A673 (cell line): ENCODE data around the gene GBF1. TPM values are rescaled to one million over a fixed set of nuclear protein-coding genes. Genes with fewer than 3 reads are reported as not detected.

Source experiments
- BruUV-seq: library from RNA; stranded (reverse); fragments of 400-500 nt; replicated peaks from 2 replicates; lab custom pipeline; 2021; lab: Mats Ljungman, UMichigan
- CTCF ChIA-PET: fragments of 300-600 bp; sonication (Branson Sonifier 250); formaldehyde crosslinking; loops from one replicate; lab custom pipeline; 2022; ENCODE audit warnings: antibody characterized with exemption; lab: Charles Lee
- POLR2A ChIA-PET: fragments of 300-600 bp; sonication (Branson Sonifier 250); formaldehyde crosslinking; loops from one replicate; lab custom pipeline; 2022; ENCODE audit warnings: antibody characterized with exemption; ENCODE audit not compliant: low non-redundant PET; lab: Charles Lee
- DNase-seq: peaks from one replicate; pipeline ENCODE4 v3.0.0-alpha.2; 2015; ENCODE audit warnings: low spot score
- H3K27ac ChIP-seq: fragments of 200-600 bp; sonication (generic); 2 replicates; pipeline ENCODE4 v1.5.1; 2016; ENCODE audit warnings: mixed run types, low read depth, mild to moderate bottlenecking, mixed read lengths, antibody characterized with exemption, low read length; ENCODE audit not compliant: poor library complexity, severe bottlenecking
- H3K27me3 ChIP-seq: fragments of 200-600 bp; sonication (generic); replicated peaks from 2 replicates; pipeline ENCODE4 v1.6.1; 2017; ENCODE audit warnings: mixed run types, low read depth, mild to moderate bottlenecking, mixed read lengths, antibody characterized with exemption, low read length; ENCODE audit not compliant: insufficient read depth, poor library complexity
- H3K36me3 ChIP-seq: fragments of 200-600 bp; sonication (generic); 2 replicates; pipeline ENCODE4 v1.6.1; 2016; ENCODE audit warnings: mixed run types, mild to moderate bottlenecking, mixed read lengths, antibody characterized with exemption, low read length; ENCODE audit not compliant: insufficient read depth, poor library complexity, severe bottlenecking
- H3K4me1 ChIP-seq: fragments of 200-600 bp; sonication (generic); 2 replicates; pipeline ENCODE4 v1.6.1; 2017; ENCODE audit warnings: mixed run types, mild to moderate bottlenecking, mixed read lengths, antibody characterized with exemption, low read length; ENCODE audit not compliant: insufficient read depth, poor library complexity, severe bottlenecking
- H3K4me3 ChIP-seq: fragments of 200-600 bp; sonication (generic); 2 replicates; pipeline ENCODE4 v1.5.1; 2016; ENCODE audit warnings: low read depth, mixed run types, mild to moderate bottlenecking, mixed read lengths, low read length; ENCODE audit not compliant: poor library complexity, severe bottlenecking
- H3K9me3 ChIP-seq: fragments of 200-600 bp; sonication (generic); 2 replicates; pipeline ENCODE4 v1.6.1; 2016; ENCODE audit warnings: mixed run types, low read depth, mild to moderate bottlenecking, mixed read lengths, antibody characterized with exemption, low read length; ENCODE audit not compliant: poor library complexity, severe bottlenecking
- CTCF ChIP-seq: fragments of 300-800, 200-600 bp; sonication (generic); conservative IDR thresholded peaks from 2 replicates; pipeline ENCODE4 v1.5.1; 2017; ENCODE audit warnings: low read depth, mild to moderate bottlenecking, antibody characterized with exemption, low read length, moderate library complexity, mixed read lengths
- EZH2 ChIP-seq: fragments of 200-600 bp; sonication (generic); IDR thresholded peaks from 2 replicates; pipeline ENCODE4 v1.6.1; 2017; ENCODE audit warnings: borderline replicate concordance, low read depth, mild to moderate bottlenecking, mixed read lengths, antibody characterized with exemption, low read length; ENCODE audit not compliant: poor library complexity, severe bottlenecking
- intact Hi-C: fragments of 100-400 bp; cut with micrococcal nuclease; formaldehyde crosslinking; loops from one replicate; pipeline ENCODE4 v1.10.0; 2022; ENCODE audit not compliant: unreplicated experiment
- total RNA-seq: library from RNA; stranded (reverse); gene quantifications from 2 replicates; pipeline ENCODE4 v1.2.3, GENCODE V29; 2021

Gene GBF1
- total RNA-seq, 1 experiment from 2014 or later, result 50.0 TPM

- Histone ChIP-seq H3K4me3 (no peak overlapping the region), H3K9me3 (no peaks in the 10 kb centered on the region), H3K4me1 (peaks cover 7% of the 10 kb centered on the region), H3K36me3 (no peaks in the 10 kb centered on the region), H3K27ac (no peak overlapping the region), H3K27me3 (no peaks in the 10 kb centered on the region)
- ChIA-PET POLR2A (no interaction called here), CTCF (no interaction called here)
- intact Hi-C loops, result no loop called here
- no peak for DNase-seq
- no TSS peak for BruUV-seq
- TF ChIP-seq EZH2 (no peak), CTCF (no peak)
Observed at GRCh38 chr10:102311025-102311420, 65.7 kb downstream of the GBF1 start.

- Histone ChIP-seq H3K27me3 (no peaks in the 10 kb centered on the region), H3K9me3 (no peaks in the 10 kb centered on the region), H3K27ac (no peak overlapping the region), H3K36me3 (no peaks in the 10 kb centered on the region), H3K4me3 (no peak overlapping the region), H3K4me1 (peaks cover 7% of the 10 kb centered on the region)
- ChIA-PET CTCF (no interaction called here), POLR2A (no interaction called here)
- no TSS peak for BruUV-seq
- DNase-seq, result no peak
- TF ChIP-seq EZH2 (no peak), CTCF (no peak)
- intact Hi-C loops, result no loop called here
Observed at GRCh38 chr10:102312683-102313082, 67.4 kb downstream of the GBF1 start.

GRCh38 chr10:102313221-102313896 lies 68.0 kb downstream of the GBF1 start:
- no peak overlapping the region for H3K4me3 ChIP-seq
- no peaks in the 10 kb centered on the region for H3K36me3 ChIP-seq
- TF ChIP-seq CTCF, result no peak
- TF ChIP-seq EZH2, result no peak
- H3K9me3 ChIP-seq, result no peaks in the 10 kb centered on the region
- CTCF ChIA-PET, result interaction anchor here (0.6 kb wide), 1 partner anchor 27 kb away, joined by 4 read pairs; no protein-coding TSS in a partner anchor
- no TSS peak for BruUV-seq
- POLR2A ChIA-PET, result no interaction called here
- peaks cover 7% of the 10 kb centered on the region for H3K4me1 ChIP-seq
- intact Hi-C loops, result no loop called here
- no peak for DNase-seq
- no peaks in the 10 kb centered on the region for H3K27me3 ChIP-seq
- no peak overlapping the region for H3K27ac ChIP-seq
